Esophagus squamous epithelium (tissue), 4 donors: ENCODE data around the gene CEBPE.

Experiments
- POLR2A ChIP-seq, 4 donors: fragments of 450-650 bp; IDR thresholded peaks; one replicate each; pipeline ENCODE4 v1.6.1; 2017; ENCODE audit warnings: antibody characterized with exemption in 4 of 4, mild to moderate bottlenecking in 4 of 4, moderate library complexity in 3 of 4
- TF ChIP-seq, protein P1 (sequence below), 6 experiments: fragments of 450-650 bp in 4 of 6; fragments of 200-600 bp in 2 of 6; sonication (generic) in 2 of 6; IDR thresholded peaks; one replicate each; pipeline ENCODE4 v1.5.1; 2016 to 2019; ENCODE audit warnings: antibody characterized with exemption in 6 of 6, mild to moderate bottlenecking in 4 of 6, moderate library complexity in 4 of 6

GRCh38 chr14:23167116-23167847 is 48.2 kb upstream of the CEBPE start:
- TF ChIP-seq, protein P1, sequence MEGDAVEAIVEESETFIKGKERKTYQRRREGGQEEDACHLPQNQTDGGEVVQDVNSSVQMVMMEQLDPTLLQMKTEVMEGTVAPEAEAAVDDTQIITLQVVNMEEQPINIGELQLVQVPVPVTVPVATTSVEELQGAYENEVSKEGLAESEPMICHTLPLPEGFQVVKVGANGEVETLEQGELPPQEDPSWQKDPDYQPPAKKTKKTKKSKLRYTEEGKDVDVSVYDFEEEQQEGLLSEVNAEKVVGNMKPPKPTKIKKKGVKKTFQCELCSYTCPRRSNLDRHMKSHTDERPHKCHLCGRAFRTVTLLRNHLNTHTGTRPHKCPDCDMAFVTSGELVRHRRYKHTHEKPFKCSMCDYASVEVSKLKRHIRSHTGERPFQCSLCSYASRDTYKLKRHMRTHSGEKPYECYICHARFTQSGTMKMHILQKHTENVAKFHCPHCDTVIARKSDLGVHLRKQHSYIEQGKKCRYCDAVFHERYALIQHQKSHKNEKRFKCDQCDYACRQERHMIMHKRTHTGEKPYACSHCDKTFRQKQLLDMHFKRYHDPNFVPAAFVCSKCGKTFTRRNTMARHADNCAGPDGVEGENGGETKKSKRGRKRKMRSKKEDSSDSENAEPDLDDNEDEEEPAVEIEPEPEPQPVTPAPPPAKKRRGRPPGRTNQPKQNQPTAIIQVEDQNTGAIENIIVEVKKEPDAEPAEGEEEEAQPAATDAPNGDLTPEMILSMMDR (IDR thresholded peaks at IDR 0.05), result no peak
- no peak for TF ChIP-seq POLR2A (IDR thresholded peaks at IDR 0.05)
